GM18505 (cell line): ENCODE data around the gene P2RY2.

ENCODE experiments used
- ATAC-seq: cut with Tn5 transposase; IDR thresholded peaks from one replicate; pipeline ENCODE4 v1.9.1; 2021; ENCODE audit not compliant: unreplicated experiment
- POLR2A ChIP-seq: IDR thresholded peaks from 4 replicates; pipeline ENCODE4 v1.6.1; 2011; ENCODE audit warnings: borderline replicate concordance; ENCODE audit not compliant: insufficient read depth, insufficient read length; ENCODE audit errors: extremely low read depth

Gene P2RY2

DNA sequence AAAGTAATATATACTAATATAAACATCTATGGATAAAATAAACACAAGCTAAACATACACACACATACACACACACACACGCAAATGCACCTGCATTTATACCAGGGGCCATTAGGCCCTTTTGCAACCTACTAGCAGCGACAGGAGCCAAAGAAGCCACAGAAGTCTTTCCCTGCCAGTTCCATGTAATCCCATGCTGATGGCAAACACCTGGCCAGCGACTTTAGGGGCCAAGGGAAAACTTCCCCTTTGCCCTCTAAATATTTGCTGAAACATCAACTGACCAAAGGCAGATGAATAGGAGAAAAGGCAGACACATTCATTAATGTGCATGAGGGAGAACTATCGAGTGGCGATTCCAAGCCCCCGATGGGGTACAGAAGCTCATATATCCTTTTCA, 14.8 kb upstream of the P2RY2 start:
- TF ChIP-seq POLR2A, result no peak

DNA sequence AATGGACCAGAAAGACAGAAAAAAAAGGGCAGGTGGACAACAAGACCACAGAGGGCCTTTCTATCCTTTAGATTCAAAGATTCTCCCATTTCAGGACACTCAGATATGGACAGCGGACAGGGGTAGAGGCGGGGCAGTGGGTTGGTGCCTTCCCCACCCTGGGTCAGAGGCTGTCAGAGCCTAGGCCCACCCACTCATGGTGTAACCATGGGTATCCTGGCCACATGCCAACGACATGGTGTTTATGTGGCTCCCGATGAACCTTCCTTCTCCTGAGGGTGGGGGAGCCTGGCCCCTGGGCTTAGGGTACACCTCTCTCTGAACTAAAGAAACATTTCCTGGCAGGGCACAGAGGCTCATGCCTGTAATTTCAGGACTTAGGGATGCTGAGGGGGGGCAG, 14.3 kb upstream of the P2RY2 start:
- TF ChIP-seq POLR2A, result no peak
- ATAC-seq, result no peak

More for the DNA sequence above, 14.8 kb upstream of the P2RY2 start:
- ATAC-seq, result no peak

DNA sequence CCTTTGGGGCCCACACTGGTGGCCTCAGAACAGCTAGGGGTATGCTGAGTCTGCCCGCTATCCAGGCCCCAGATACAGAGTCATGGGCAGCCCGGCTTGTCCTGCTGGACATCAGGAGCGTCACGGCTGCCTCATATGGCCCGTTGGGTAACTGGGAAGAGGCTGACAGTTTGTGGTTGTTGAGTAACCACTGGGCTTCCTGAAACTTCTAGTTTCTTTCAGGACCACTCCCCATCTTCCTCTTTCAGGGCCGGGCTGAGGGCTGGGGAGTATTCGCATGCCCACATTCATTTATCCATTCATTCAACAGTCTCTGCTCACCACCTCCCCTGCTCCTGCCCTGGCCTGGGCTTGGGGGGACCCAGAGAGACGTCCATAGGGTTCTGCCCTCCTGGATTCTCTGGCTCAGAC, 13.4 kb upstream of the P2RY2 start:
- no peak for TF ChIP-seq POLR2A
- no peak for ATAC-seq

DNA sequence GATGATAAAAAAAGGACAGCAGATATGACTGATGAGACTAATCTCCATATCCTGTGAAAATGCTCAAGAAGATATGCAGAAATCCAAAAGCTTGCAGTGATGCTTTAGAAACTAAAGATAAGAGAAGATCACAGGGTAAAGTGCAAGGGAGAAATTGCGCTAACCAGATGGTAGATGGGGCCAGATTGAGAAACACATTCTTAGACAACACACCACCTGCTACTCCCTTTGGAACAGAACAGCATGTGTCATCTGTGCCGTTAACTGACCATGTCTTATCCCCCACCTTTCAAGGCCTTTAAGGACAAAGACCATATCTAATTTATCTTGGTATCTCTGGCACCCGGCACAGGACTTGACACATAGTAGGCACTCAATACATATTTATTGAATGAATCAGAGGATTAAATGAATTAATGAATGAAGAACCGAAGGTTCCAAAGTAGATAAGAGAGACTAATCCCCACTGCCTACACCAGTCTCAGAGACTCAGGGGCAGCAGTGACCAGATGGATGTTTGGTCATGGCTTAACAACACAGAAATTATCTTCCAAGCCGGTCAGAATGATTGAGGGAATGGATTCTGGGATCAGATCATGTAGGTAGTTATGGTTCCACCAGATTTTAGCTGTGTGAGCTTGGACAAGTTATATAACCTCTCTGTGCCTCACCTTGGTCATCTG, 12.3 kb upstream of the P2RY2 start:
- no peak for TF ChIP-seq POLR2A
- ATAC-seq, result no peak

DNA sequence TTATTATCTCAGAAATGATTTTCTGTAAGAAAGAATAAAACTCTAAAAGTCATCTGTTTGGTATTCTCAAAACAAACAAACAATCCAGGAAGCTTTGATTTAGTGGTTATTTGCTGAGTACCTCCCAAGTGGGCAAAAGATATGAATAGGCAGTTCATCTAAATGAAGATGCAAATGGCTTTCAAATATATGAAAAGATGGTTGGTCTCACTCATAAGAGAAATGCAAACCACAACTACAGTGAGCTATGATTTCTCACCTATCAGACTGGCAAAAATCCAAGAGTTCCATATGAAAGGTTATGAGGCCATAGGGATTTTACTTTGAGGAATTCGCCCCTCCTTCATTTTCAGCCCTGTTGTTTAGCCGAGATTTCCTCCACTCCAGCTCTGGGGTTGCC, 11.3 kb upstream of the P2RY2 start:
- no peak for ATAC-seq
- TF ChIP-seq POLR2A, result no peak

DNA sequence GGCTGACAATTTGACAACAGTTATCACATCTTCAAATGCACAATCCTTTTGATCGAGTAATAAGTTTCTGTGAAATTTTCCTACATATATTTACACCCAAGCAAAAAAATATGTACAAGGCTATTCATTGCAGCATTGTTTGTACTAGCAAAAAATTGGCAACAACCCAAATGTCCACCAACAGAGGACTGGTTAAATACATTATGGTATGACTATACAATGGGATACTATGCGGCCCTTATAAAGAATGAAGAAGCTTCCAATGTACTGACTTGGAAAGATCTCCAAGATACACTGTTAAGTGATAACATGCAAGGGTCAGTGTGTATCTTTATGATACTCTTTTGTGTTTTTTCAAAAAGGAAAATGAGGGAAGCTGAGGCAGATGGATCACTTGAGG, 8.2 kb upstream of the P2RY2 start:
- TF ChIP-seq POLR2A, result no peak
- ATAC-seq, result no peak

DNA sequence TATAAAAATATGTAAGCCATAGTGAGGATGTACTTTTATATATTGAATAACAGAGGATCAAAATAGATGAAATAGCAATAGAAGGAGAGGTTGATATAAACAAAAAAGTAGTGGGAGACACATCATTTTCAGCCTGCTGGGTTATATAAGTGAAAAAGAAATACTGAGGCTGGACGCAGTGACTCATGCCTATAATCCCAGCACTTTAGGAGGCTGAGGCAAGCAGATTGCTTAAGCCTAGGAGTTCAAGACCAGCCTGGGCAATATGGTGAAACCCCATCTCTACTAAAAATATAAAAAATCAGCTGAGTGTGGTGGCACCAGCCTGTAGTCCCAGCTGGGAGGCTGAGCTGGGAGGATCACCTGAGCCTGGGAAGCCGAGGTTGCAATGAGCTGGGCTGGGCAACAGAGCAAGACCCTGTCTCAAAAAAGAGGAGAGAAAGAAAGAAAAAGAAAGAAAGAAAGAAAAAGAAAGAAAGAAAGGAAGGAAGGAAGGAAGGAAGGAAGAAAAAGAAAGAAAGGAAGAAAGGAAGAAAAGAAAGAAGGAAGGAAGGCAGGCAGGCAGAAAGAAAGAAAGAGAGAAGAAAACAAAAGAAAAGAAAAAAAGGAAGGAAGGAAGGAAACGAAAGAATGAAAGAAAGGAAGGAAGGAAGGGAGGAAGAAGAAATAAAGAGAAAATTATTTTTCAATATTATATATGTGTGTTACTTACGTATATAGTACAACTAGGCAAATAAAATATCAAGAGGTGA, 7.0 kb upstream of the P2RY2 start:
- no peak for TF ChIP-seq POLR2A
- ATAC-seq, result no peak

DNA sequence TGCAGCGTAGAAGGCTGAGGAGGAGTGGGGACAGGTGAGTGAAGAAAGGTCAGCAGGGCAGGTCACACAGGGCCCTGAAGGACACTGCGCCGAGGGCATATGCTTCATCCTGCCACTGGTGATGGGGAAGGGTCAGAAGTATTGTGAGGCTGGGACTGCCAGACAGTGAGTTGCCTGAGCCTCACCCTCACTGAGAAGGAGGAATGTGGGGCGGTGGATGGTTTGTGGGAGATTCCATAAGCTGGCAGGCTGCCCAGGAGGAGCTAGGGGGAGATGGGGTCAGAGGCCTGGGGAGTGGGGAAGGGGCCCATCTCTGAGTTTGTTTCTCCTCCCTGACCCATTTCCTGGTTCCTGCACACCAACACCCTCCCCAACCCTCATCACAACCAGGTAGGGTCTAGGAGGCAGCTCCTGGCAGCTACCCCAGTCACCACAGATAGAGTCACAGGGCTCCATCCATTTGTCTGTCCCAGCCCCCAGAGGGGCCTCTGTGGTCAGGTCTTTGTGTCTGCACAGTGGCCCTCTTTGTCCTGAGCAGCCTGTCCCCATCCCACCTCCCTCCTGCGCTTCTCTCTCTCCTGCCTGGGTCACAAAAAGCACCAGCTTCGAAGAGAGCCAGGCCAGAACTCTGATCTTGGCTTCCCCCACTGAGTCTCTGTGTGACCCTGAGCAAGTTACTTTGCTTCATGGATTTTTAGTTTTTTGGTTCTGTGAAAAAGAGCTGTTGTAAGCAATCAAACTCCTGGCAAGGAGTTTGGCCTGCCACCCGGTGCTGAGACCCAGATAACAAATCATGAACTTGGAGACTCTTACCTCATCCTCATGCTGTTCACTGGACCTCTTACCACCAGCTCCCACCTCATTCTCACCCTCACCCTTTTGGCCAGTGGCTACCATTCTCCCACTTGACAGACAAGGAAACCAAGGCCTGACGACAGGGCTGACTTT, 4.6 kb upstream of the P2RY2 start:
- TF ChIP-seq POLR2A, result no peak
- no peak for ATAC-seq

DNA sequence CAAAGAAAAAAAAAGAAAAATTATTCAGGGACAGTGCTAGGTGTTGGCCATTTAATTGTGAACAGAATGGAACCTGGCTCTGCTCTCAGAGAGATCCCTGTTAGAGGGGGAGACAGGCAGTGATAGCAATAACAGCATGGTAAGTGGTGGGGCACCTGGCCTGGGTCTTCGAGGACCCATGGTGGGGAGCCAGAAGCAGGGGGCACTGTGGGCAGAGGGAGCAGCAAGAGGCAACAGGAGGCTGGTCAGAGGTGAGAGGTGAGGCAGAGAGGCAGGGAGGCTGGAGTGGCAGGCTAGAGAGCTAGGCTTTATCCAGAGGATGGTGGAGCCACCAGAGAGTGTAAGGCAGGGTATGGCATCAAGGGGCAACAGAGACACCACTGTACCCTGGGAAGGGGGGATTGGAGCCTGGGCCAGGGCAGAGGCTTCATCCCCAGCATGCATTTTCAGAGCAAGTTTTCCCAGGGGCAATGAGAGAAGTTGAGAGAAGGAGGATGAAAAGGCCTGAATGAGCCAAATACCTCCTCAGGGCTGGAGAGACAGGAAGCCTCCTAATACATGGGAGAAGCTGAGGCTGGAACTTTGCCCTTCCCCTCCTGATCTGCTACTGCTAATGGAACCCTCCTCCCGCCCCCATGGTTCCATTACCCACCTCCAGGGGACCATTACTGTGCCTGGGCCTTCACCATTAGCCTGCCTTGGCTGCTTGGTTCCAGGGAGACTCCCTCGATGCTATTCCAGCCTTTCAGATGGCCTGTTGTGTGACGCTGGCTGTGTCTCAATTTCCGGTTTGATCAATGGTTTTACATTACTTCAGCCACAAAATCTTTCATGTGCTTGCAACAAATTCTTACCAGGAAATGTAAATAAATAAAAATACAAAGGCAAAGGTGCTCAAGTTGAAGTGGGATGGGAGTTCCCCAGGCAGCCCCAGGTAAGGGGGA, 2.6 kb upstream of the P2RY2 start:
- no peak for TF ChIP-seq POLR2A
- ATAC-seq, result no peak

DNA sequence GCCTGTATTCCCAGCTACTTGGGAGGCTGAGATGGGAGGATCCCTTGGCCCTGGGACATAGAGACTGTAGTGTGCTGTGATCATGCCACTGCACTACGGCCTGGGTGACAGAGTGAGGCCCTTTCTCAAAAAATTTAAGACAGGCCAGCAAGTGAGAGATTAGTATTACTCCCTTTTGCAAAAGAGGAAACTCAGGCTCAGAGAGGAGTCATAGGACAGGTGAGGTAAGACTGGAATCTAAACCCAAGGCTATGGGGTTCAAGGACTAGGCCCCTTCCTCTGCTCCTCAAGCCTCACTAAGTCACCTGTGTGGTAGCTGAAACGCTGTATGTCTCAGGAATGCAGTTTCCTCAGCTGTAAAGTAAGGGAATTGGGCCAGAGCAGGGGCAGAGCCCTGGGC, 1.6 kb upstream of the P2RY2 start:
- TF ChIP-seq POLR2A, result no peak
- no peak for ATAC-seq

DNA sequence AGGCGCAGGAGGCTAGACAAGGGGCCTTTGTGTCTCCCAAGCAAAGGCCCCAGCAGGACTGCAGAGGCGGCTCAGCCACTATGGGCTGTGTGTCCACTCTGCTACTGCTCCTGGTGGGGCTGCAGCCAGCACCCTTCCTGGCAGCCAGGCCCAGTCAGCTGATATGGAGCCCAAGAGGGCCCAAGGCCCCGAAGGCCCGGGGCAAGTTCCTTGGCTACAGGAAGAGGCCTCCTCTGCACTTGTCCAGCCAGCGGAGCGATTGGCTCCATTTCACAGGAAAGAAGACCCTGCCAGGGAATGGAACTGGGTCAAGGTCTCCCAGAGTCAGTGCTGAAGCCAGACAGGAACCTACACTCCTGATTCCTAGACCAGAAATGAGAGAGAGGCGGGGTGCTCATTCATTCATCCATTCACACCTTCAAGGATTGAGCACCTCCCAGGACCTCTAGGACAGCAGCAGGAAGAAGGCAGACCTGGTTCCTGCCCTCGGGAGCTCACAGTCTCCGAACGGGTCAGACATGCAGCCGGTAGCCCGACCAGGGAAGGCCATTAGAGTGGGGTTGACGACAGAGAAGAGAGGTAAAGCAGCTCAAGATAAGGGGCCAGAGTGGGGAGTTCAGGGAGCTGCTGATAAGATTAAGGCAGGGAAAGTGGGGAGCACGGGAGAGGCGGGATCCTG, 811 bp upstream of the P2RY2 start:
- no peak for TF ChIP-seq POLR2A
- no peak for ATAC-seq

DNA sequence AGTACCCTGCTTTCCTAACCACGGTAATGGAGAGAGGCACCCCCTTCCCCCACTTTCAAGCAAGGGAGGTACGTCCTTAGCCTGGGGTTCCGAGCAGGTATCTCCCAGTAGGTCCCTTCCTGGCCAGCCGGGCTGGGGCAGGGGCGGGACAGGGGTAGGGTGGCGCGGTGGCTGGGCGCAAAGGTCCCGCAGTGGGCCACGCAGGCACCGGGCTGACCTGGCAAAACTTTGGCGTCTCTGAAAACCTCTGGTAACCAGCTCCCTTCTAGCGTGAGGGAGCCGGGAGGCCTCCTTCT, 323 bp upstream of the P2RY2 start:
- ATAC-seq, result no peak
- no peak for TF ChIP-seq POLR2A

DNA sequence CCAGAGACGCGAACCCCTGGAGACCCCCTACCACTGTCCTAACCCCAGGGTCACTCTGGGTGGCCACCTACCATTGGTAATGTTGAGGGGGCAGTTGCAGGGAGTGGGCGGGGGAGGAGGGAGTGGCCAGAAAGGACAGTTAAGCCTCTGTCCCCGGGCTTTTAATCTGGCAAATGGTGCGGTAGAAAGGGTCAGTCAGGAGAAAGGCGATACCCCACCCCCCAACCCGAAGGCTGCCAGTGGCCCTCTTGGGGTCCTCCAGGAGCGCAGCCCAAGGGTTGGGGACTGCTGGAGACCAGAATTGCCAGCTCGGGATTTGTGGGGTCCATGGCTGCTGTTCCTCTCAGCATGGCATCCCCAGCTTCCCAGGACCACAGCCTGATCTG, 742 bp downstream of the P2RY2 start:
- no peak for ATAC-seq
- TF ChIP-seq POLR2A, result no peak
